HEK293 (cell line): ENCODE measurements around the gene ZBTB43.
"Not testable (repeated sequence)": the region's sequence is repeated elsewhere in the genome, so short reads cannot be mapped to it uniquely, and the experiment has no call there.

Experiments
- CTCF ChIA-PET: fragments of 350-600 bp; formaldehyde crosslinking; extraction: SDS; loops from one replicate; lab custom pipeline; 2021; ENCODE audit warnings: antibody characterized with exemption; lab: Yijun Ruan, JAX
- POLR2A ChIA-PET: fragments of 300-600 bp; formaldehyde crosslinking; extraction: SDS; loops from one replicate; lab custom pipeline; 2020; ENCODE audit warnings: antibody characterized with exemption, inconsistent platforms; lab: Yijun Ruan, JAX
- H3K27ac ChIP-seq: fragments of 200-500 bp; sonication (Bioruptor generic); 2 replicates; pipeline ENCODE4 v1.5.1; 2014; ENCODE audit warnings: low read depth, low read length, control low read depth, inconsistent platforms; ENCODE audit errors: extremely low read depth
- H3K36me3 ChIP-seq, 2 experiments: fragments of 200-500 bp in 1 of 2; sonication (Bioruptor generic) in 1 of 2; 1 replicate in 1 of 2; 2 replicates in 1 of 2; pipeline ENCODE4 v1.5.1; 2014 to 2017; ENCODE audit warnings: inconsistent platforms in 2 of 2, low read length in 2 of 2; ENCODE audit not compliant: control insufficient read depth in 2 of 2, insufficient read depth in 1 of 2
- H3K4me1 ChIP-seq: fragments of 200-500 bp; sonication (Bioruptor generic); 2 replicates; pipeline ENCODE4 v1.5.1; 2014; ENCODE audit warnings: mild to moderate bottlenecking, low read length, inconsistent platforms; ENCODE audit not compliant: control insufficient read depth, insufficient read depth
- H3K4me3 ChIP-seq: 2 replicates; pipeline ENCODE4 v1.5.1; 2011; ENCODE audit warnings: low read depth, mild to moderate bottlenecking, control low read depth, low read length, moderate library complexity
- H3K9me3 ChIP-seq: fragments of 200-500 bp; sonication (Bioruptor generic); 2 replicates; pipeline ENCODE4 v1.5.1; 2014; ENCODE audit warnings: low read depth, low read length, inconsistent platforms; ENCODE audit not compliant: control insufficient read depth, insufficient read depth
- FEZF1 ChIP-seq: fragments of 450-650 bp; formaldehyde crosslinking; IDR thresholded peaks from 2 replicates; pipeline ENCODE4 v1.5.1; 2016; ENCODE audit warnings: missing biosample characterization, missing genetic modification characterization
- HOXA7 ChIP-seq: sonication (generic); formaldehyde crosslinking; IDR thresholded peaks from 2 replicates; pipeline ENCODE4 v1.8.1; 2022; ENCODE audit warnings: missing genetic modification reagents, borderline replicate concordance
- HOXC10 ChIP-seq: sonication (generic); formaldehyde crosslinking; IDR thresholded peaks from 2 replicates; pipeline ENCODE4 v1.8.1; 2023; ENCODE audit warnings: mild to moderate bottlenecking, missing genetic modification reagents
- KLF7 ChIP-seq: fragments of 450-650 bp; formaldehyde crosslinking; IDR thresholded peaks from 2 replicates; pipeline ENCODE4 v1.5.1; 2016; ENCODE audit warnings: missing biosample characterization, missing genetic modification characterization, borderline replicate concordance
- RBAK ChIP-seq: fragments of 450-650 bp; formaldehyde crosslinking; IDR thresholded peaks from 2 replicates; pipeline ENCODE4 v1.5.1; 2016; ENCODE audit warnings: missing biosample characterization, missing genetic modification characterization
- SP2 ChIP-seq: fragments of 450-650 bp; formaldehyde crosslinking; IDR thresholded peaks from 2 replicates; pipeline ENCODE4 v1.5.1; 2016; ENCODE audit warnings: missing biosample characterization, missing genetic modification characterization
- YY2 ChIP-seq: fragments of 450-650 bp; formaldehyde crosslinking; IDR thresholded peaks from 2 replicates; pipeline ENCODE4 v1.5.1; 2016; ENCODE audit warnings: missing biosample characterization, missing genetic modification characterization
- ZFP3 ChIP-seq: fragments of 450-650 bp; formaldehyde crosslinking; IDR thresholded peaks from 2 replicates; pipeline ENCODE4 v1.5.1; 2016; ENCODE audit warnings: low read depth, missing biosample characterization, missing genetic modification characterization
- ZNF155 ChIP-seq: fragments of 450-650 bp; formaldehyde crosslinking; IDR thresholded peaks from 2 replicates; pipeline ENCODE4 v1.5.1; 2016; ENCODE audit warnings: missing biosample characterization, missing genetic modification characterization
- ZNF175 ChIP-seq: fragments of 450-650 bp; formaldehyde crosslinking; IDR thresholded peaks from 2 replicates; pipeline ENCODE4 v1.5.1; 2016; ENCODE audit warnings: missing biosample characterization, missing genetic modification characterization
- ZNF2 ChIP-seq: fragments of 450-650 bp; formaldehyde crosslinking; IDR thresholded peaks from 2 replicates; pipeline ENCODE4 v1.5.1; 2016; ENCODE audit warnings: missing biosample characterization, missing genetic modification characterization
- ZNF239 ChIP-seq: fragments of 450-650 bp; formaldehyde crosslinking; IDR thresholded peaks from 2 replicates; pipeline ENCODE4 v1.5.1; 2016; ENCODE audit warnings: missing biosample characterization, missing genetic modification characterization
- ZNF324 ChIP-seq: fragments of 450-650 bp; formaldehyde crosslinking; IDR thresholded peaks from 2 replicates; pipeline ENCODE4 v1.5.1; 2016; ENCODE audit warnings: missing biosample characterization, missing genetic modification characterization
- ZNF335 ChIP-seq: fragments of 450-650 bp; formaldehyde crosslinking; conservative IDR thresholded peaks from 2 replicates; pipeline ENCODE4 v1.5.1; 2016; ENCODE audit warnings: missing biosample characterization, missing genetic modification characterization
- ZNF354C ChIP-seq: fragments of 450-650 bp; formaldehyde crosslinking; IDR thresholded peaks from 2 replicates; pipeline ENCODE4 v1.5.1; 2016; ENCODE audit warnings: missing biosample characterization, missing genetic modification characterization, low read depth, borderline replicate concordance
- ZNF398 ChIP-seq: fragments of 450-650 bp; formaldehyde crosslinking; IDR thresholded peaks from 2 replicates; pipeline ENCODE4 v1.5.1; 2017; ENCODE audit warnings: missing biosample characterization, missing genetic modification characterization
- ZNF521 ChIP-seq: fragments of 450-650 bp; formaldehyde crosslinking; IDR thresholded peaks from 2 replicates; pipeline ENCODE4 v1.5.1; 2017; ENCODE audit warnings: missing biosample characterization, mild to moderate bottlenecking, missing genetic modification characterization
- ZNF529 ChIP-seq: fragments of 450-650 bp; formaldehyde crosslinking; IDR thresholded peaks from 2 replicates; pipeline ENCODE4 v1.5.1; 2017; ENCODE audit warnings: missing genetic modification characterization, missing biosample characterization; ENCODE audit not compliant: insufficient replicate concordance
- ZNF549 ChIP-seq: fragments of 450-650 bp; IDR thresholded peaks from 2 replicates; pipeline ENCODE4 v1.5.1; 2018; ENCODE audit warnings: missing biosample characterization, missing genetic modification characterization, mild to moderate bottlenecking, inconsistent platforms, moderate library complexity
- TF ChIP-seq, protein P1 (sequence below): fragments of 450-650 bp; formaldehyde crosslinking; IDR thresholded peaks from 2 replicates; pipeline ENCODE4 v1.5.1; 2016; ENCODE audit warnings: missing biosample characterization, missing genetic modification characterization
- TF ChIP-seq, protein P2 (sequence below): fragments of 450-650 bp; formaldehyde crosslinking; IDR thresholded peaks from 2 replicates; pipeline ENCODE4 v1.5.1; 2016; ENCODE audit warnings: missing biosample characterization, missing genetic modification characterization
- TF ChIP-seq, protein P3 (sequence below): fragments of 450-650 bp; formaldehyde crosslinking; IDR thresholded peaks from 2 replicates; pipeline ENCODE4 v1.5.1; 2017; ENCODE audit warnings: missing biosample characterization, missing genetic modification characterization

The ZBTB43 gene

GRCh38 chr9:126783949-126784348 lies 20.9 kb upstream of the ZBTB43 start:
- no peak for TF ChIP-seq ZNF239 (tag by site-specific recombination)
- TF ChIP-seq ZNF155 = no peak
- TF ChIP-seq HOXC10 (CRISPR knock-in tag) = no peak
- TF ChIP-seq, protein P1, sequence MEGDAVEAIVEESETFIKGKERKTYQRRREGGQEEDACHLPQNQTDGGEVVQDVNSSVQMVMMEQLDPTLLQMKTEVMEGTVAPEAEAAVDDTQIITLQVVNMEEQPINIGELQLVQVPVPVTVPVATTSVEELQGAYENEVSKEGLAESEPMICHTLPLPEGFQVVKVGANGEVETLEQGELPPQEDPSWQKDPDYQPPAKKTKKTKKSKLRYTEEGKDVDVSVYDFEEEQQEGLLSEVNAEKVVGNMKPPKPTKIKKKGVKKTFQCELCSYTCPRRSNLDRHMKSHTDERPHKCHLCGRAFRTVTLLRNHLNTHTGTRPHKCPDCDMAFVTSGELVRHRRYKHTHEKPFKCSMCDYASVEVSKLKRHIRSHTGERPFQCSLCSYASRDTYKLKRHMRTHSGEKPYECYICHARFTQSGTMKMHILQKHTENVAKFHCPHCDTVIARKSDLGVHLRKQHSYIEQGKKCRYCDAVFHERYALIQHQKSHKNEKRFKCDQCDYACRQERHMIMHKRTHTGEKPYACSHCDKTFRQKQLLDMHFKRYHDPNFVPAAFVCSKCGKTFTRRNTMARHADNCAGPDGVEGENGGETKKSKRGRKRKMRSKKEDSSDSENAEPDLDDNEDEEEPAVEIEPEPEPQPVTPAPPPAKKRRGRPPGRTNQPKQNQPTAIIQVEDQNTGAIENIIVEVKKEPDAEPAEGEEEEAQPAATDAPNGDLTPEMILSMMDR = no peak
- TF ChIP-seq KLF7 = no peak
- no peak for TF ChIP-seq ZNF529
- no peak for TF ChIP-seq HOXA7 (CRISPR knock-in tag)
- TF ChIP-seq ZFP3 (tag by site-specific recombination) = no peak
- no peak for TF ChIP-seq ZNF2 (tag by site-specific recombination)
- ChIA-PET POLR2A (no interaction called here), CTCF (interaction anchor here (1.0 to 10.5 kb wide), 4 partner anchors 75 to 284 kb away, joined by 3 to 373 read pairs (median 3); no protein-coding TSS in a partner anchor)

DNA sequence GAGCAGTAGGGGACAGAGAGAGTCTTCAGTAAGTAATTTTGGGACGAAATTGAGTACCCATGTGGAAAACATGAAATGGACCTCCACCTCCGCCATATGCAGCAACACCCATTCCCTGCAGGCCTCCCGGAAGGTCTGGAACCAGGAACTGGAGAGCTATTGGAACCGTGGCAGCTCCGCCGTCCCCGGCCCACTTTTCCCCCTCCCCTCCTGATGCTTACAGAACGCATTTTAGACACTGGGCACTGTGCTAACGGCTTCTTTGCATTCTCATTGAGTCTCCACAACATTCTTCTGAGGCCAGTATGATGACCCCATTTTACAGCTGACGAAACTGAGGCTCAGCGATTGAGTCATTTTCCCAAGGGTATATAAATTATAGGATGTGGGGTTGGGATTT lies 20.4 kb upstream of the ZBTB43 start:
- Histone ChIP-seq H3K9me3 (no peaks in the 10 kb centered on the region), H3K27ac (no peak overlapping the region), H3K36me3 (no peaks in the 10 kb centered on the region), H3K4me3 (no peak overlapping the region), H3K4me1 (no peaks in the 10 kb centered on the region)
- TF ChIP-seq, protein P1 = no peak
- TF ChIP-seq SP2 (tag by site-specific recombination) (no peak), YY2 (tag by site-specific recombination) (no peak), ZNF175 (tag by site-specific recombination) (no peak), ZNF335 (tag by site-specific recombination) (no peak)
- CTCF ChIA-PET = interaction anchor here (0.9 to 10.5 kb wide), 5 partner anchors 49 to 284 kb away, joined by 3 to 373 read pairs (median 3); no protein-coding TSS in a partner anchor
- POLR2A ChIA-PET = no interaction called here

More at GRCh38 chr9:126783949-126784348, 20.9 kb upstream of the ZBTB43 start:
- Histone ChIP-seq H3K27ac (no peak overlapping the region), H3K4me1 (no peaks in the 10 kb centered on the region), H3K9me3 (no peaks in the 10 kb centered on the region), H3K4me3 (no peak overlapping the region), H3K36me3 (no peaks in the 10 kb centered on the region)

GRCh38 chr9:126784841-126785240 lies 20.0 kb upstream of the ZBTB43 start:
- H3K4me1 ChIP-seq, POLR2A ChIA-PET, H3K27ac ChIP-seq, H3K9me3 ChIP-seq, H3K4me3 ChIP-seq, H3K36me3 ChIP-seq: not testable (repeated sequence)
- CTCF ChIA-PET = interaction anchor here (0.9 to 10.5 kb wide), 4 partner anchors 48 to 285 kb away, joined by 3 to 373 read pairs (median 4); no protein-coding TSS in a partner anchor

DNA sequence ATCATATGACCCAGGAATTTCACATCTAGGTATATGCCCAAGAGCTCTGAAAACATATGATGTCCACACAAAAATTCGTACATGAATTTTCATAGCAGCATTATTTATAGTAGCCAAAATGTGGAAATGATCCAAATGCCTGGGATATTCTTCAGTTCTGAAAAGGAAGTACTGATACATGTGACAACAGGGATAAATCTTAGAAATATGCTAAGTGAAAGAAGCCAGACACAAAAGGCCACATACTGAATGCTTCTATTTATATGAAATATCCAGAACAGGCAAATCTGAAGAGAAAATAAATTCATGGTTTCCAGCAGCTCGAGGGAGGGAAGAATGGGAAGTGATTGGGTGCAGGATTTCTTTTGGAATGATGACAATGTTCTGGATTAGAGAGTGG lies 16.8 kb upstream of the ZBTB43 start:
- ChIA-PET POLR2A (no interaction called here), CTCF (interaction anchor here (0.6 to 1.4 kb wide), 3 partner anchors 8 to 83 kb away, joined by 3 to 5 read pairs (median 5); no protein-coding TSS in a partner anchor)
- no peaks in the 10 kb centered on the region for H3K4me1 ChIP-seq
- H3K27ac ChIP-seq = no peak overlapping the region
- H3K4me3 ChIP-seq = no peak overlapping the region
- no peaks in the 10 kb centered on the region for H3K9me3 ChIP-seq
- no peaks in the 10 kb centered on the region for H3K36me3 ChIP-seq
- TF ChIP-seq ZNF354C (tag by site-specific recombination) (no peak), ZNF549 (no peak), ZNF521 (tag by site-specific recombination) (no peak), ZNF398 (tag by site-specific recombination) (no peak), ZNF324 (no peak), RBAK (no peak), FEZF1 (tag by site-specific recombination) (no peak)
- TF ChIP-seq, protein P2, sequence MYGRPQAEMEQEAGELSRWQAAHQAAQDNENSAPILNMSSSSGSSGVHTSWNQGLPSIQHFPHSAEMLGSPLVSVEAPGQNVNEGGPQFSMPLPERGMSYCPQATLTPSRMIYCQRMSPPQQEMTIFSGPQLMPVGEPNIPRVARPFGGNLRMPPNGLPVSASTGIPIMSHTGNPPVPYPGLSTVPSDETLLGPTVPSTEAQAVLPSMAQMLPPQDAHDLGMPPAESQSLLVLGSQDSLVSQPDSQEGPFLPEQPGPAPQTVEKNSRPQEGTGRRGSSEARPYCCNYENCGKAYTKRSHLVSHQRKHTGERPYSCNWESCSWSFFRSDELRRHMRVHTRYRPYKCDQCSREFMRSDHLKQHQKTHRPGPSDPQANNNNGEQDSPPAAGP (tag by site-specific recombination) = no peak
- TF ChIP-seq, protein P3, sequence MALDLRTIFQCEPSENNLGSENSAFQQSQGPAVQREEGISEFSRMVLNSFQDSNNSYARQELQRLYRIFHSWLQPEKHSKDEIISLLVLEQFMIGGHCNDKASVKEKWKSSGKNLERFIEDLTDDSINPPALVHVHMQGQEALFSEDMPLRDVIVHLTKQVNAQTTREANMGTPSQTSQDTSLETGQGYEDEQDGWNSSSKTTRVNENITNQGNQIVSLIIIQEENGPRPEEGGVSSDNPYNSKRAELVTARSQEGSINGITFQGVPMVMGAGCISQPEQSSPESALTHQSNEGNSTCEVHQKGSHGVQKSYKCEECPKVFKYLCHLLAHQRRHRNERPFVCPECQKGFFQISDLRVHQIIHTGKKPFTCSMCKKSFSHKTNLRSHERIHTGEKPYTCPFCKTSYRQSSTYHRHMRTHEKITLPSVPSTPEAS = no peak
